Neural progenitor cell (in vitro differentiated cells): ENCODE data around the gene KRTCAP2. TPM values are rescaled to one million over a fixed set of nuclear protein-coding genes. Genes with fewer than 3 reads are reported as not detected.

Source experiments
- DNase-seq: peaks from one replicate; pipeline ENCODE4 v3.0.0-alpha.2; 2016; ENCODE audit warnings: low spot score
- H2AFZ ChIP-seq: fragments of 200-600 bp; sonication (generic); replicated peaks from 2 replicates; pipeline ENCODE4 v1.6.1; 2016; ENCODE audit warnings: antibody characterized with exemption
- H3F3A ChIP-seq: fragments of 200-600 bp; sonication (generic); 2 replicates; pipeline ENCODE4 v1.6.1; 2016; ENCODE audit warnings: antibody characterized with exemption, low read depth
- H3K27ac ChIP-seq: fragments of 200-600 bp; sonication (generic); 2 replicates; pipeline ENCODE4 v1.5.1; 2016; ENCODE audit warnings: mild to moderate bottlenecking
- H3K27me3 ChIP-seq: fragments of 200-600 bp; sonication (generic); 2 replicates; pipeline ENCODE4 v1.6.1; 2016; ENCODE audit warnings: mild to moderate bottlenecking, moderate library complexity
- H3K36me3 ChIP-seq: fragments of 200-600 bp; sonication (generic); 2 replicates; pipeline ENCODE4 v1.5.1; 2016
- H3K4me1 ChIP-seq: fragments of 200-600 bp; sonication (generic); 2 replicates; pipeline ENCODE4 v1.6.1; 2016; ENCODE audit warnings: mixed run types
- H3K4me2 ChIP-seq: fragments of 200-600 bp; sonication (generic); 2 replicates; pipeline ENCODE4 v1.6.1; 2016
- H3K4me3 ChIP-seq: fragments of 200-600 bp; sonication (generic); 2 replicates; pipeline ENCODE4 v1.5.1; 2016
- H3K79me2 ChIP-seq: fragments of 200-600 bp; sonication (generic); 2 replicates; pipeline ENCODE4 v1.6.1; 2016; ENCODE audit warnings: low read depth
- H3K9ac ChIP-seq: fragments of 200-600 bp; sonication (generic); 2 replicates; pipeline ENCODE4 v1.6.1; 2016
- H3K9me3 ChIP-seq: fragments of 200-600 bp; sonication (generic); 2 replicates; pipeline ENCODE4 v1.5.1; 2016; ENCODE audit warnings: low read depth
- H4K20me1 ChIP-seq: fragments of 200-600 bp; sonication (generic); 2 replicates; pipeline ENCODE4 v1.6.1; 2016; ENCODE audit warnings: low read depth
- H3K27ac Mint-ChIP-seq: 3 replicates; pipeline ENCODE4 v1.8.0; 2021; ENCODE audit warnings: mixed read lengths
- H3K27me3 Mint-ChIP-seq: 2 replicates; pipeline ENCODE4 v1.8.0; 2022; ENCODE audit warnings: low read depth, mild to moderate bottlenecking, inconsistent platforms, moderate library complexity, mixed read lengths; ENCODE audit not compliant: insufficient read depth
- H3K36me3 Mint-ChIP-seq: 3 replicates; pipeline ENCODE4 v1.8.0; 2021; ENCODE audit warnings: mixed read lengths
- H3K4me1 Mint-ChIP-seq: 3 replicates; pipeline ENCODE4 v1.8.0; 2021; ENCODE audit warnings: mixed read lengths
- H3K4me3 Mint-ChIP-seq: 3 replicates; pipeline ENCODE4 v1.8.0; 2021; ENCODE audit warnings: mild to moderate bottlenecking, moderate library complexity, mixed read lengths
- H3K9me3 Mint-ChIP-seq: 3 replicates; pipeline ENCODE4 v1.8.0; 2020; ENCODE audit warnings: mixed read lengths
- CTCF ChIP-seq: fragments of 200-600 bp; sonication (generic); IDR thresholded peaks from 2 replicates; pipeline ENCODE4 v1.5.1; 2017; ENCODE audit warnings: antibody characterized with exemption, mild to moderate bottlenecking
- EZH2 ChIP-seq: fragments of 200-600 bp; sonication (generic); IDR thresholded peaks from 2 replicates; pipeline ENCODE4 v1.6.1; 2017; ENCODE audit warnings: antibody characterized with exemption, mild to moderate bottlenecking, moderate library complexity
- EZH2phosphoT487 ChIP-seq: fragments of 200-600 bp; sonication (generic); IDR thresholded peaks from 2 replicates; pipeline ENCODE4 v1.6.1; 2017; ENCODE audit warnings: antibody characterized with exemption
- total RNA-seq: library from RNA; depleted of rRNA; stranded (reverse); fragments of >200 nt; gene quantifications from 2 replicates; pipeline ENCODE4 v1.2.3, GENCODE V29; 2015; ENCODE audit warnings: low replicate concordance

KRTCAP2 gene
- total RNA-seq, 1 donor from 2014 or later, result 37.8 TPM

DNA sequence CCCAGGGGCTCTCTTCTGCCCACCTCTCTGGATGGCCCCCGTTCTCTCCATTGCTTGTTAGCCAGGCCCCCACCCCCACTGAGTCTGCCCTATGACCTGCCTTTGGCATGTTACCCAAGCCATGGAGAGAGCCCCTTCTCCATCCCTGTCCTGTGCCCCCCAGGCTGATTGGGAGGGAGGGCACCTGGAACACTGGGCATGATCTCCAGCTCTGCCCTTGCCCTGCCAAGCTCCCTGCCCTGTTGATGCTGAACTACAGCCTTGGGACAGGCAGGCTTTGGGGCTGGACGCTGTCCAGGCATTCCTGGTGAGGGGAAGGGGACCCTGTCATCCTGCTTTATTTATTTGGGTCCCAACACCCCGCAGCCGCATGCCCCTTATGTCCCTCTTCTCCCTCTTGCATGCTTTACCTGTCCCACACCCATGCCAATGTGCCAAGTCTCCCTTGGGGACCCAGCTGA is 11.3 kb upstream of the KRTCAP2 start:
- peaks cover 15% of the 10 kb centered on the region for H3K27me3 Mint-ChIP-seq
- TF ChIP-seq EZH2phosphoT487 (no peak), EZH2 (no peak), CTCF (no peak)
- no peak overlapping the region for H3K27ac Mint-ChIP-seq
- peaks cover 11% of the 10 kb centered on the region for H3K36me3 Mint-ChIP-seq
- peaks cover 8% of the 10 kb centered on the region for H3F3A ChIP-seq
- peaks cover 5% of the 10 kb centered on the region for H3K4me1 ChIP-seq
- no peak overlapping the region for H3K4me3 Mint-ChIP-seq
- peaks cover 4% of the 10 kb centered on the region for H3K9me3 Mint-ChIP-seq
- H3K27ac ChIP-seq, result no peak overlapping the region
- H4K20me1 ChIP-seq, result no peaks in the 10 kb centered on the region
- H3K9me3 ChIP-seq, result no peaks in the 10 kb centered on the region
- H3K4me1 Mint-ChIP-seq, result peaks cover 7% of the 10 kb centered on the region
- no peaks in the 10 kb centered on the region for H3K27me3 ChIP-seq
- DNase-seq, result no peak
- H3K79me2 ChIP-seq, result no peaks in the 10 kb centered on the region
- no peak overlapping the region for H3K4me2 ChIP-seq
- H3K36me3 ChIP-seq, result no peaks in the 10 kb centered on the region
- no peak overlapping the region for H2AFZ ChIP-seq
- no peak overlapping the region for H3K4me3 ChIP-seq
- no peak overlapping the region for H3K9ac ChIP-seq

GRCh38 chr1:155183775-155184221 is 10.7 kb upstream of the KRTCAP2 start:
- peaks cover 8% of the 10 kb centered on the region for H3F3A ChIP-seq
- peaks cover 5% of the 10 kb centered on the region for H3K4me1 ChIP-seq
- no peak overlapping the region for H3K27ac Mint-ChIP-seq
- H3K27ac ChIP-seq, result no peak overlapping the region
- no peak overlapping the region for H3K4me3 ChIP-seq
- H3K4me2 ChIP-seq, result no peak overlapping the region
- H3K27me3 Mint-ChIP-seq, result peaks cover 15% of the 10 kb centered on the region
- H4K20me1 ChIP-seq, result no peaks in the 10 kb centered on the region
- H3K4me1 Mint-ChIP-seq, result peaks cover 10% of the 10 kb centered on the region
- TF ChIP-seq CTCF, result no peak
- no peak for TF ChIP-seq EZH2phosphoT487
- TF ChIP-seq EZH2, result no peak
- H3K79me2 ChIP-seq, result no peaks in the 10 kb centered on the region
- H3K9ac ChIP-seq, result no peak overlapping the region
- H3K36me3 Mint-ChIP-seq, result peaks cover 16% of the 10 kb centered on the region
- no peaks in the 10 kb centered on the region for H3K9me3 ChIP-seq
- H2AFZ ChIP-seq, result no peak overlapping the region
- H3K36me3 ChIP-seq, result no peaks in the 10 kb centered on the region
- no peak overlapping the region for H3K4me3 Mint-ChIP-seq
- DNase-seq, result no peak
- no peaks in the 10 kb centered on the region for H3K27me3 ChIP-seq
- H3K9me3 Mint-ChIP-seq, result peaks cover 4% of the 10 kb centered on the region

- H3K36me3 Mint-ChIP-seq, result peaks cover 17% of the 10 kb centered on the region
- H3K4me1 ChIP-seq, result peaks cover 5% of the 10 kb centered on the region
- TF ChIP-seq CTCF, result no peak
- TF ChIP-seq EZH2, result no peak
- TF ChIP-seq EZH2phosphoT487, result no peak
- no peaks in the 10 kb centered on the region for H3K9me3 ChIP-seq
- no peaks in the 10 kb centered on the region for H4K20me1 ChIP-seq
- H3K79me2 ChIP-seq, result no peaks in the 10 kb centered on the region
- no peaks in the 10 kb centered on the region for H3K27me3 ChIP-seq
- H3K36me3 ChIP-seq, result no peaks in the 10 kb centered on the region
- DNase-seq, result no peak
- H3K27me3 Mint-ChIP-seq, result peaks cover 8% of the 10 kb centered on the region
- H3K4me3 Mint-ChIP-seq, result no peak overlapping the region
- H3K9ac ChIP-seq, result no peak overlapping the region
- H2AFZ ChIP-seq, result no peak overlapping the region
- no peak overlapping the region for H3K27ac Mint-ChIP-seq
- no peak overlapping the region for H3K4me2 ChIP-seq
- H3K9me3 Mint-ChIP-seq, result no peaks in the 10 kb centered on the region
- H3F3A ChIP-seq, result no peaks in the 10 kb centered on the region
- H3K4me1 Mint-ChIP-seq, result peaks cover 6% of the 10 kb centered on the region
- H3K27ac ChIP-seq, result no peak overlapping the region
- H3K4me3 ChIP-seq, result no peak overlapping the region
Observed at GRCh38 chr1:155182052-155182550, 9.0 kb upstream of the KRTCAP2 start.
